HG03442 (cell line): ENCODE data around the gene CDK16.

ENCODE experiments used
- ATAC-seq: cut with Tn5 transposase; IDR thresholded peaks from one replicate; pipeline ENCODE4 v1.9.1; 2021; ENCODE audit warnings: mild to moderate bottlenecking, moderate library complexity; ENCODE audit not compliant: unreplicated experiment

Gene CDK16

DNA sequence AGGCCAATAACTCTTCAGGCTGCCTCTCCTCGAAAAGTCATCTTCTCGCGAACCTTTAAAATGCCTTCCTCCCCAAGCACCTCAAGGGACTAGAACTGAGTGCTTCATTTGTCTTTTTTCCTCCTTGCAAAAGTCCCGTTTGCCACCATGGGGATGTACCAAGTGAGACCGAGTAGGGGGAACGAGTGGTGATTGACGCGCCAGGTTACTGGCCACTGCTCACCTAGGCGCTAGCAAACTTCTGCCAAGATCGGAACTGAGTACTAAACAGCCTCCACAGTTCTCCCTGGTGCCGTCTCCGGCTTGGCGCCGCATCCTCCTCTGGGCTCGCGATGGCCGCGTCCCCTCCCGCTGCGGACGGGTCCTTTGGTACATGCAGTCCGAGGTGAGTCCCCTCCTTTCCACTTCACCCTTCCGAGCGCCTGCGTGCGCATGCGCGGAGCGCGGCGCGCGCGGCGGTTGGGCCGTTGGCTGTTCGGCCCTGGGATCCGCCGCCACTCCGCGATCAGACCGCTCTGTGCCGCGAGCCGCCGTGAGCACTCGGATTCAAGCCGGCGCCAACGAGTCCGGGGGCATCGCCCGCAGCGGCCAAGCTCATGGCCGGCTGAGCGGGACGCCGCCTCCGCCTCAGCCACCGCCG, at the start of gene CDK16:
TSS of gene CDK16 (plus strand) at position 402 of the 640 bp plus-strand sequence. CDS start 4,877 bp downstream, outside the sequence.
- ATAC-seq: peak; percentile 30

DNA sequence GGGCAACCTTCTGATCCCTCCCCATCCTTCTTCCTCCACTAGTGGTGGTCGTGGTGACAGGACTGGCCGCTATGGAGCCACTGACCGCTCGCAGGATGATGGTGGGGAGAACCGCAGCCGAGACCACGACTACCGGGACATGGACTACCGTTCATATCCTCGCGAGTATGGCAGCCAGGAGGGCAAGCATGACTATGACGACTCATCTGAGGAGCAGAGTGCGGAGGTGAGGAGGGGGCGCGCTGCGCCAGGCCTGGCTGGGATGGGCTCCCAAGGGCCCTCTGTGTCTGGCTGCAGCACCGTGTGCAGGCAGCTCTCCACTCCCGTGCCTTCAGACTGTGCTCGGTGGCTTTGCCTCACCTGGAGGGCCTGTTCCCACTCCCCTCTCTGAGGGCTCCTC, 49.2 kb upstream of the CDK16 start:
- no peak for ATAC-seq

DNA sequence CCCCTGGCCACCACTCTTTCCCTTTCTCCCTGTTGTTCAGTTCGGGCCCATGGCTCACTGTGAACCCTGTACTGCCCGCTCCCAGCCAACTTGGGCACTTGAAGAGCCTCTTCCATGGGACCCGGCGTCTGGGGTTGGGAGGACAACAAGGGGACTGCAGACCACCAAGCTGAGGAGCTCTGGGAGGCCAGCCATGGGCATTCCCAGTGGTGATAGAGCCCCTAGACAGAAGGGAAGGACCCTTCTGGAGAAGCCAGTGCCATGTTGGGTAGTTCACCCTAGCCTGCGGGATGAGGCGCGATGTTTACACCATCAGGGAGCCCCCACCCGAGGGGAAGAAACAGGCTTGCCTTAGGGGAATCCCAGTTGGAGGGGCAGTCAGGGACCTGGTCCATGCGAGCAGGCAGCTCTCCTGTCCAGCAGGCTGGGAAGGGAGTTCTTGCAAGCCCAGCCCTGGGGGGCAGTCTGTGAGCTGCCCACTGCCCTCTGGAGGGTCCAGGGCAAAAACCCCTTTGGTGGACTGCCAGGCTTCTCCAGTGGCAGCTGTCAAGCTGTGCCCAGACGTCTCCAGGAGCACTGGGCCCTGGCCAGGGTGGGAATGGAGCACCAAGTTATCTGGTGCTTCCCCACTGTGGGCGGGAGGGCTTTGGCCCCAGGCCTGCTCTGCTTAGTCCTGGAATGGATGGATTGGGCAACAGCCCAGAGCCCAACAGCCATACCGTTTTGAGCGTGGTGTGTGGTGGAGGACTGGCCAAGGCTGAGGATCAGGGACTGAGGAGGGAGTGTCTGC, 48.6 kb upstream of the CDK16 start:
- ATAC-seq: no peak

DNA sequence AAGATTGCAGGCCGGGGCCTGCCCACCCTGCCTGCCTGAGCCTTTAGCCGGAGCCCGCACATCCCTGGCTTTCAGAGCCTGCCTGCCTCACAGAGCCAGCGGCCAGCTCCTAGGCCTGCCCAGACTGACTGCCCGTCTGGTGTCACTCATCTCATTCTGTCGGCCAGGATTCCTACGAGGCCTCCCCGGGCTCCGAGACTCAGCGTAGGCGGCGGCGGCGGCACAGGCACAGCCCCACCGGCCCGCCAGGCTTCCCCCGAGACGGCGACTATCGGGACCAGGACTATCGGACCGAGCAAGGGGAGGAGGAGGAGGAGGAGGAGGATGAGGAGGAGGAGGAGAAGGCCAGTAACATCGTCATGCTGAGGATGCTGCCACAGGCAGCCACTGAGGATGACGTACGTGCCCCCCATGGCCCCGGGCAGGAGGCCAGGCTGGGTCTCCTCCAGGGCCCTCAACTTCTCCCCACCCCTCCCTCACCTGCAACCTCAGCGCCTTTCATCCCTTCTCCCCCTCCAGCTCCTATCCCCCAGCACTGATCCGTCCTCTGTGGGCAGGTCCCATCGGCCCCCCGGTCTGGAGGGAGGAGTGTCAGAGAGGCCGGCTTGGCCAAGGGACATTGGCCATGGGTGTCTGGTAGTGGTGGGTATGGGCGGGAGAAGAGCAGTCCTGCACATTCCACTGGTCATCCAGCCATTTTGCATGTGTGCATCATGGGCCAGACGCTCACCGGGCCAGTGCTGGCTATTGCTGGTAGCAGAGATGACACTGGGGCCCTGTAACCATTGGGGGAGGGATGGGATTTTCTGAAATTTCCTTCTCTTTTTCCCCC, 47.4 kb upstream of the CDK16 start:
- no peak for ATAC-seq

DNA sequence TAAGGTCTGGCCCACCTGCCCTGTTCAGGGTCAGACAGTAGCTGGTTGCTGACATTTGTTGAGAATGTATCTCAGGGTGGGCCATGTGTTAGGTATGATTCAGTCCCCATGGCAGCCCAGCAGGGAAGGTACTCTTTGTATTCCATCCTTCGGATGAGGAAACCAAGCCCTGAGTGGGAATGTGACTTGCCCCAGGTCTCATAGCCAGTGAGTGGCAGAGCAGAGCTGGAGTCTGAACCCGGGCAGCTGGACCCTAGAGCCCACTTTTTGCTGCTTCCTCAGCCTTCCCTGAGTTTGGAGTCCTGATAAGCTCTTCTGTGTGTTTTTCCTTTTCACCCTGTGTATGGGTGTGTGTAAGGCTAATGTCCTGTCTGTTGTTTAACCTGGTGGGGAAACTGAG, 46.5 kb upstream of the CDK16 start:
- no peak for ATAC-seq

DNA sequence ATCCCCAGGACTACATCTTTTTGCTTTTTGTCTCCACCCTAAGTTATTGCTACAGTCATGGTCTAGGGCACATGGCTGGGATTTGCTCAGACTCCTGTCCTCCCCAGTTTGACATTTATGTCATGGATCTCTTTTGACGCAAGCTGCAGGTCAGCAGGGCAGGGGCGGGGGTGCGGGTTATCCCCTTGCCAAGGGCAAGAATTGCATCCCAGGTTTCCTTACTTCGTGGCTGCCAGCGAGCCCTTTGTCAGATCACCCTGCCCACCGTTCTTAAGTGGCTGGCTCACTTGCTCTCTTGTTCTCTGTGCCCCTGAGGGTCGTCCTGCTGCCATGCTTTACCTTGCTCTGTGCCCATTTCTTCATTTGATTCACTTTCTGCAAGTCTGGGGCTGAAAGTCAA, 45.9 kb upstream of the CDK16 start:
- ATAC-seq: no peak

DNA sequence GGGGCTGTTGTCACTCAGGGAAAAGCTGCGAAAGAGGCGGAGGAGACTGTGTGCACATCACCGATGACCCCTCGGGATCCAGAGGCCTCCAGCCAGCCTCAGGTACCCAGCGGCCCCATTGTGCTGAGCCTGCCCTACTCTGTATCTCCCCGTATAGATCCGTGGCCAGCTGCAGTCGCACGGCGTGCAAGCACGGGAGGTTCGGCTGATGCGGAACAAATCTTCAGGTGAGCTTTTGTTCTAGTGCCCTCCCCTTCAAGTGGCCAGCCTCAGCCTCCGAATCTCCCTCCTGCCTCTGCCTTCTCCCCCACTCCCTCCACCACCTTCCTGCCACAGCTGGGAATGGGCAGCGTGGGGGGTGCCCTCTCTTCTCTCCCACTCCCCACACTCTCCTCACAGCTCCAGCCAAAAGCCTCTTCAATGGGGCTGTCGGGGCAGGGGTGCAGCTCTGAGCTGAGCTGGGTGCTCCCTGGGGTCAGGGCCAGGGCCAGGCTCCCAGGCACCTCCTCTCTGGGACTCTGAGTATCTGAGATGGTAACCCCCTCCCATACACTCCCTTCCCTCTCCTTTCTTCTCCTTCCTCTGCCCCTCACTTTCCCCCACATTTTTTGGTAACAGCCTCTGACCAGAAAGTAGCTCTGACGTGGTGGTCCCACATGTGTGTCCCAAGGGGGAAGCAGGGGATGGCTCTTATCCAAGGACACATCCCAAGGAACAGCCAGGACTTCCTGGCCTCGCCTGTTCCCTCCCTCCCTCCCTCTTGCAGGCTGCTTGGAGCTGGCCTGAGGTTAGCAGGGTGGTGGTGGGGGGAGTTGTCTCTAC, 45.3 kb upstream of the CDK16 start:
- no peak for ATAC-seq

DNA sequence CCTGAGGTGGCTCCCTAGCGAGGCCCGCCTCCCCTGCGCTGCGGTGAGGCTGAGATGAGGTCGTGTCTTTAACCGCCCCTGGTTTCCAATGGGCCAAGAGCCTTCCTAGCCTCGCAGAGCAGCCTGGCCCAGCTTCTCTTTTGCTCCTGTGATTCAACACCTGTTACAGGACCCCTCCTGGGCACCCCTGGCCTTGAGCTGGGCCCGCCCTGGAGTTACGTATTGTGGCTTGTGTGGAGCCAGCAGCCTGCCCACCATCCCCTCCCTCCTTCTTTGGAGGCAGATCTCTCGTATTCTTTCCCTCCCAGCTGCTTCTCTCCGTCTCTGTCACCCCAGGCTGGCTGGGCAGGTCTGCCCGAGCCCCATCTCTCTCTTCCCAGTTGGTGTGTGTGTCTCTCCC, 44.1 kb upstream of the CDK16 start:
- ATAC-seq: no peak

DNA sequence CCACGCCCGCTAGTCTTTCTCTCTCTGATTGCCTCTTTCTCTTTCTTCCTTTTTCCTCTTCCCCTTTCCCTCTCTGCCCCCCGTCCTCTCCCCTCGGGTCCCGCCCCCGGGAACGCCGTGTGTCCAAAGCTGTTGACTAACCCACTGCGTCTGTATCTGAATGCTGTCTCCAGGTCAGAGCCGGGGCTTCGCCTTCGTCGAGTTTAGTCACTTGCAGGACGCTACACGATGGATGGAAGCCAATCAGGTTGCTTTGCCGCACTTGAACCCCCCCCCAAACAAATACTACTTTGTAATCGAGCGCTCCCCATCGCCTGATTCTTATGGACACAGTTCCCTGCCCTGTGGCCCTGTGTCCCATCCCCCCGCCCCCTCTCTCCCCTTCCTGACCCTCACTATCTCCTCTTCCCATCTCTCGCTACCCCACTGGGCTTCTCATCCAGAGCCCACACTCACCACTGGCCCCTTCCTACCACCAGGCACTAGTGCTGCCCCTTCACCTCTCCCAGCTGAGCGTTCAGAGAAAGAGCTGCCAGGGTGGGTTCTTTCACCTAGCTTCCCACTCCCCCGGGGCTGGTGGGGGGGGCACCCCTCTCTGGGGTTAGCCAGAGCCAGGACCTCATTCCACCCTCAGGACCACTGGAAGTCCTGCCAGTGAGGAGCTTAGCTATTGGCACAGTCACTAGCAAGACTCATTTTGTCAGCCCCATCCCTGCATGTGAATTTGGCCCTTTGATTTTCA, 43.5 kb upstream of the CDK16 start:
- no peak for ATAC-seq

DNA sequence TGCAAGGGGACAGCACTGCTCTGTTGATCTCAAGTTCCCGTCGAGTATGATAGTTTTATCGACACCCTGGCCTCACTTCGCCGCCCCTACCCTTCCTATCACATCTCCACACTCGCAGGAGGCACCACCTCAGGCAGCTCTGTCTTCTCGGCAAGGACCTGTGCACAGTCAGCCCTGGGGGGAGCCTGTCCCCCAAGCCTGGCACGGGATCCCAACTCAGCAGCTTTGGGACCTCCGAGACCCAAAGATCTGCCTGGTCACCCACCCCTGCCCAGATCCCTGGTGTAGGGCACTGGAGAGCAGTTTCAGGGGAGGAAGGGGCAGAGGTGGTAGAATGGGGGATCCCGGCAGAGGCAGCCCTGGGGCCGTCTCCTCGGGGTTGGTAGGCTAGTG, 42.9 kb upstream of the CDK16 start:
- ATAC-seq: no peak

DNA sequence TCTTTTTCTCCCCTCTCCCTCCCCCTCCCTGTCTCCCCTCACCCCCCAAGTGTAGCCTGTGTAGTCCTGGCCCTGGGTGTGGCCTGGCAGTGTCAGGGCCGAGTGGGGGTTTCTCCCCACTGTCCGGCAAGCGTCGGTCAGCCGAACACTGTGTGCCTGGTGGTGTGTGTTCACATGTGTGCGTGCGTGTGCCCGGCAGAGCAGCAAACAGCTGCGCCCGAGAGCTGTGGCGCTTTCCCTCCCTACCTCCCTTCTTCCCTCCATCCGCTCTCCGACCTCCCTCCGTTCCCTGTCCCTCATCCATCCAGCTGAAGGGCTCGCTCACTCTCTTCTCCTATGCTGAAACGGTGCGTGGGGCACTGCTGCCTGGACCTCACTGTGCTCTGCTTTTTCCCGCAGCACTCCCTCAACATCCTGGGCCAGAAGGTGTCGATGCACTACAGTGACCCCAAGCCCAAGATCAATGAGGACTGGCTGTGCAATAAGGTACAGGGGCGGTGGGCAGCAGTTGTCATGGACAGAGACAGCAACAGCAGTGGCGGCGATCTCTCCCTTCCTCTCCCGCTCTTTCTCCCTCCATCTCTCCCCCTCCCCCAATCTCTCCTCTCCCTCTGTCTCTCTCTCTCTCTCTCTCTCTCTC, 42.3 kb upstream of the CDK16 start:
- no peak for ATAC-seq

DNA sequence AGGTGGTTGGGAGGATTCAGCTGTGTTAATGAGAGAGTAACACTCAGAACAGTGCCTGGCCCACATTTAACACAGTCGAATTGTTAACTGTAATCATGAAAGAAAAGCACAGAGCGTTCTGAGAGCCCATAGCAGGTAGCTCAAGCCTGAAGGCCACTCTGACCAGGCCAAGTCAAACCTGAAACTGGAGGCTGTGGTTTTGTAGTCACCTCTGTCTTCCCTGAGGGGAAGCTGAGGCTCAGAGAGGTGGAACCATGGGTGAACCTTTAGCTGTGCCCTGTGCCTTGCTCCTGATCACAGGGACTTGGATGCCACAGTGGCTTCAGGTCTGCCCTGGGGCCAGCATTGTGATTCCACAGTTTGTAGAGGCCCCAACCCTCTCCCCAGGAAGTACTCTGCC, 41.4 kb upstream of the CDK16 start:
- ATAC-seq: no peak

DNA sequence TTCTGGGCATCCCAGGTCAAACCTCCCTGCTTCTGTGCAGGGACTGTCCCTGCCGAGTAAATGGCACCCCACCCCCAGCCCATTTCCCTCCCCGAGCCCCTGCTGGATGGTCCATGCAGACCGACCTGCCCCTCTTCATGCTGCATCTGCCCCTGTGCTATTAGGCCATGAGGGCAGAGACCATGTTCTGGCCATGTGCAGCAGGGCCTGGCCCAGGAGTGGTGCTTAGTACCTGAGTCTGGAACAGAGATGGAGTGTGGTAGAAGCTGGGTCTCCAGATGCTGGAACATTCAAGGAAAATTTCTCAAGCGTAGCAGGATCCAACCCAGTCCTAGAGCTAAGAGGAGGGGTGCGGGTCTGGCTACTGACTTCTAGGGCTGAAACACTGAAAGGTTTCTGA, 40.1 kb upstream of the CDK16 start:
- ATAC-seq: no peak

DNA sequence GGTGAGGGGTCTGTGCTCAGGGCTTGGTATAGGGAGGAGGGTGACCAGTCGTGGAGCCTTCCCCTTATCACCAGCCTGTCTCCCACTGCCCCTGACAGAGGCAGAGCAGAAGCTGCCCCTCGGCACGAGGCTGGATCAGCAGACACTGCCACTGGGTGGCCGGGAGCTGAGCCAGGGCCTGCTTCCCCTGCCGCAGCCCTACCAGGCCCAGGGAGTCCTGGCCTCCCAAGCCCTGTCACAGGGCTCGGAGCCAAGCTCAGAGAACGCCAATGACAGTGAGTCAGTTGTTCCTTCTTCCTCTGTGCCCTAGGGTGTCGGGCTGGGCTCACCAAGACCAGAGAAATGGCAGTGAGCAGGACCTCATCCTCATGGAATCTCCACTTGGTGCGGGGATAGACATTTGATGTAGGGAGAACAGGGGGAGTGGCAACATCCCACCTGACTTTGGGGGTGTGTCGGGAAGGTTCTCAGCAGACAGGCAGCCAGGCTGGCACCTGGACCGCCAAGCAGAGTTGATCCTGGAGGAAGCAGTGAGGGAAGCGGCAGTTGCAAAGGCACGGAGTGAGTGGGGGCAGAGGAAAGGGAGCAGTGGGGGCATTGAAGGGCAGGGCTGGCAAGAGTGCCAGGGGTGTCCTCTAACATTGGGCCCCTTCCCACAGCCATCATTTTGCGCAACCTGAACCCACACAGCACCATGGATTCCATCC, 39.1 kb upstream of the CDK16 start:
- no peak for ATAC-seq

DNA sequence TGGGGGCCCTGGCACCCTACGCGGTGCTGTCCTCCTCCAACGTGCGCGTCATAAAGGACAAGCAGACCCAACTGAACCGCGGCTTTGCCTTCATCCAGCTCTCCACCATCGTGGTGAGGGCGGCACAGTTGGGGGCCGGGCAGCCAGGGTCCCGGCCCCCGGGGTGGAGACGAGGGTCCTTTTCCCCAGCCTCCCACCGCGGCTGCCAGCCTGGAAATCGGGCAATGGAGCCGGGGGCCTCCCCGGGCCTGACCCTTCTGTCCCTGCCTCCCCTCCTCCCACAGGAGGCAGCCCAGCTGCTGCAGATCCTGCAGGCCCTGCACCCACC, 38.6 kb upstream of the CDK16 start:
- no peak for ATAC-seq

DNA sequence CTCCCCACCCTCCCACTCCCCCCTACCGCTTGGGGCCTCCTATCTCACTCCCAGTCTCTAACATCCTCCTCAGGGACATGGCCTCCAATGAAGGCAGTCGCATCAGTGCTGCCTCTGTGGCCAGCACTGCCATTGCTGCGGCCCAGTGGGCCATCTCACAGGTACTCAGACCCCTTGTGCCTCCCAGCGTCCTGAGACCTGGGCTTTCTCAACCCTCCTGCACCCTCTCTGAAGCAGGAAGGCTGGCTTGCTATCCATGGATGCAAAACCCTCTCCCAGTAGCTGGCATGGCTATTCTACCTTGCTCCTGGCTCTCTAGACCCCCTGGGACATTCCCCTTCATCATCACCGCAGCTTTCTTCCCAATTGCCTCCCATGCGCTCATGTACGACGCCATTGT, 38.1 kb upstream of the CDK16 start:
- no peak for ATAC-seq

DNA sequence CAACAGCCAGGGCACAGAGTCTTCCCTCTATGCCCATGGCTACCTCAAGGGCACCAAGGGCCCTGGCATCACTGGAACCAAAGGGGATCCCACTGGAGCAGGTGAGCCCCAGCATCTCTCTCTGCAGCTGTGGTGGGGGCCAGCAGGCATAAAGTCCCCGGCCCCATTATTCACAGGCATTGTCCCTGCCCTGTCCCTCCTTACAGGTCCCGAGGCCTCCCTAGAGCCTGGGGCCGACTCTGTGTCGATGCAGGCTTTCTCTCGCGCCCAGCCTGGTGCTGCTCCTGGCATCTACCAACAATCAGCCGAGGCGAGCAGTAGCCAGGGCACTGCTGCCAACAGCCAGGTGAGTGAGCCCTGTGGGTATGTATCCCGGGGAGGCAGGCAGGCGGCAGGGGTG, 37.2 kb upstream of the CDK16 start:
- no peak for ATAC-seq

DNA sequence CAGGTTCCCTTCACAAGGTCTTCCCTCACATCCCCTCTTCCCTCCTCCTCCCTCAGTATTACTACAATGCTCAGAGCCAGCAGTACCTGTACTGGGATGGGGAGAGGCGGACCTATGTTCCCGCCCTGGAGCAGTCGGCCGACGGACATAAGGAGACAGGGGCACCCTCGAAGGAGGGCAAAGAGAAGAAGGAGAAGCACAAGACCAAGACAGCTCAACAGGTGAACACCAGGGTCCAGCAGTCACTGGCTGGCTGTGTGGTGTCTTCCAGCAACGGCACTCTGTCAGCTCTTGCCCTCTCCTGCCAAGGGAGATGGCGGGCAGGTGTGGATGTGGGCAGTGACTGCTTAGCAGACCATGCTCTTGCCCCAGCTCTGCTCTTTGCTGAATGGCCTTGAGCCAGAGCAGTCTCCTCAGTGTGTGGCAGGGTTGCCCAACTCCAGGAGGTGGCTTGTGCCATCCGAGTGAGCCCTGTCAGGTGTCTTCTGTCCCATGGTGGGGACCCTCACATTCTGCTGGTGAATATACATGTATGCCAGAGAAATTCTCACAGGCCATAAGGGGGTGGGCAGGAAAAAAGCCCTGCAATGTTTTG, 36.3 kb upstream of the CDK16 start:
- ATAC-seq: no peak

DNA sequence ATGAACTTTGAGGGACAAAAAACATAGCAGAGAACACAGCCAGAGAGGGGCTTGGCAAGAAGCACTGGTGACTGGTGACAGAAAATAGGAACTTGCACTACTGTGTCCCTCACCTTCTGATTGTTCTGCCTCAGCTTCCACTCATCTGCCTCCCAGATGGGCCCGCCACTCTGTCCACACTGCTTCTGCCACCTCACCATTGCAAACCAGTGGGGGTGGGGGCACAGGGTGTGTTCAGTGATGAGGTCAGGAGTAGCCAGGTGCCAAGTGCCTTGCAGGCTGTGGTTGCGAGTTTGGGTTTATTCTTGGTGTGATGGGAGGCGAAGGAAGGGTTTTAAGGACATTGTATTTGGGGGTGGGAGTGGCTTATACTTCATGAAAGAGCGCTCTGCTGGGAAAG, 34.0 kb upstream of the CDK16 start:
- no peak for ATAC-seq
